Naive thymus-derived CD4-positive, alpha-beta T cell (primary cell): Measurements from ENCODE around the gene DENND4B. TPM values are rescaled to one million over a fixed set of nuclear protein-coding genes. Genes with fewer than 3 reads are reported as not detected.
A peak's percentile ranks its signal among the peaks of the same experiment; 100 is the strongest.

Experiments
- ATAC-seq: fragments of 150-1000 bp; cut with Tn5 transposase; 2 replicates; pipeline ENCODE4 v1.10.0; 2021; ENCODE audit warnings: mild to moderate bottlenecking, moderate library complexity
- CTCF ChIA-PET: fragments of 350-600 bp; sonication (Branson Sonifier 250); formaldehyde crosslinking; loops from one replicate; lab custom pipeline; 2021; ENCODE audit warnings: antibody characterized with exemption; lab: Charles Lee
- POLR2A ChIA-PET: fragments of 350-600 bp; sonication (Branson Sonifier 250); formaldehyde crosslinking; loops from one replicate; lab custom pipeline; 2021; ENCODE audit warnings: antibody characterized with exemption, inconsistent platforms; lab: Charles Lee
- DNase-seq, 9 donors: peaks; one replicate each; pipeline versions ENCODE4 v3.0.0 to v3.0.0-alpha.2; 2020 to 2022; ENCODE audit warnings: mixed read lengths in 1 of 9
- H3K27ac ChIP-seq: one replicate; pipeline ENCODE4 v1.7.0; 2013; ENCODE audit warnings: mild to moderate bottlenecking, low read depth, low read length, moderate library complexity
- H3K27me3 ChIP-seq, 2 donors: one replicate each; pipeline ENCODE4 v1.7.0; 2013; ENCODE audit warnings: low read length in 2 of 2, mild to moderate bottlenecking in 2 of 2, moderate library complexity in 2 of 2; ENCODE audit not compliant: control insufficient read depth in 2 of 2, insufficient read depth in 2 of 2
- H3K36me3 ChIP-seq, 3 experiments: 1 replicate in 2 of 3; 2 replicates in 1 of 3; pipeline ENCODE4 v1.7.0; 2013; ENCODE audit warnings: low read length in 3 of 3, mild to moderate bottlenecking in 3 of 3, moderate library complexity in 1 of 3; ENCODE audit not compliant: insufficient read depth in 3 of 3, control insufficient read depth in 2 of 3
- H3K4me1 ChIP-seq, 2 donors: one replicate each; pipeline ENCODE4 v1.7.0; 2013; ENCODE audit warnings: low read length in 2 of 2, mild to moderate bottlenecking in 2 of 2, moderate library complexity in 1 of 2; ENCODE audit not compliant: control insufficient read depth in 2 of 2, insufficient read depth in 2 of 2
- H3K4me3 ChIP-seq: 2 replicates; pipeline ENCODE4 v1.7.0; 2013; ENCODE audit warnings: mild to moderate bottlenecking, low read length
- H3K9me3 ChIP-seq, 3 experiments: 1 replicate in 2 of 3; 2 replicates in 1 of 3; pipeline ENCODE4 v1.7.0; 2013; ENCODE audit warnings: low read length in 3 of 3; ENCODE audit not compliant: control insufficient read depth in 2 of 3
- H3K27ac Mint-ChIP-seq, 9 donors: one replicate each; pipeline ENCODE4 v1.8.0; 2020 to 2022; ENCODE audit warnings: mixed read lengths in 9 of 9, mild to moderate bottlenecking in 8 of 9, moderate library complexity in 5 of 9, inconsistent platforms in 2 of 9
- H3K27me3 Mint-ChIP-seq, 5 donors: one replicate each; pipeline ENCODE4 v1.8.0; 2021 to 2022; ENCODE audit warnings: mixed read lengths in 5 of 5, mild to moderate bottlenecking in 1 of 5
- H3K36me3 Mint-ChIP-seq, 5 donors: one replicate each; pipeline ENCODE4 v1.8.0; 2020 to 2022; ENCODE audit warnings: mixed read lengths in 5 of 5, mild to moderate bottlenecking in 3 of 5, inconsistent platforms in 1 of 5
- H3K4me1 Mint-ChIP-seq, 7 donors: one replicate each; pipeline ENCODE4 v1.8.0; 2020 to 2022; ENCODE audit warnings: mixed read lengths in 7 of 7, mild to moderate bottlenecking in 3 of 7, inconsistent platforms in 1 of 7
- H3K4me3 Mint-ChIP-seq, 10 donors: one replicate each; pipeline ENCODE4 v1.8.0; 2020 to 2022; ENCODE audit warnings: mild to moderate bottlenecking in 10 of 10, mixed read lengths in 10 of 10, moderate library complexity in 6 of 10, inconsistent platforms in 2 of 10
- H3K9me3 Mint-ChIP-seq, 11 donors: one replicate each; pipeline ENCODE4 v1.8.0; 2020 to 2022; ENCODE audit warnings: mixed read lengths in 11 of 11, mild to moderate bottlenecking in 4 of 11, inconsistent platforms in 1 of 11, moderate library complexity in 1 of 11
- intact Hi-C, 2 donors: fragments of 100-400 bp; cut with micrococcal nuclease; formaldehyde crosslinking; loops; one replicate each; pipeline ENCODE4 v1.15.1; 2023
- polyA plus RNA-seq, 2 donors: library from polyadenylated mRNA; unstranded; fragments of 300-500 nt; fragmentation: Illumina TruSeq; gene quantifications; one replicate each; pipeline ENCODE4 v1.2.3, GENCODE V29; 2021
- total RNA-seq, 6 experiments: library from RNA in 5 of 6; stranded (reverse) in 5 of 6; gene quantifications; 1 replicate in 5 of 6; 2 replicates in 1 of 6; pipeline ENCODE4 v1.2.3 and lab custom pipeline; 2021 to 2026

Gene DENND4B
- total and polyA plus RNA-seq, 7 experiments from 2014 or later, result 12.5 to 223 (median 170) TPM

GRCh38 chr1:153944005-153944826, 2.3 kb downstream of the DENND4B start:
- ChIA-PET POLR2A (interaction anchor here (0.6 to 7.3 kb wide), 21 partner anchors 9 to 1961 kb away, joined by 3 to 159 read pairs (median 6); partner anchors contain the start of genes CREB3L4, CRTC2, GATAD2B and JTB), CTCF (interaction anchor here (0.9 to 3.6 kb wide), 7 partner anchors 12 to 45 kb away, joined by 3 to 36 read pairs (median 5); partner anchors contain the start of genes CREB3L4, CRTC2, JTB and RAB13)
- H3K27me3 Mint-ChIP-seq, result no peaks in the 10 kb centered on the region
- H3K27me3 ChIP-seq, result no peaks in the 10 kb centered on the region
- peaks cover 7 to 38% (median 10%) of the 10 kb centered on the region in 5 donors for H3K36me3 Mint-ChIP-seq
- H3K4me3 Mint-ChIP-seq, result peak overlapping the region; percentile 93 to 99 (median 96)
- no peaks in the 10 kb centered on the region for H3K9me3 ChIP-seq
- H3K4me1 Mint-ChIP-seq, result peaks cover 20 to 52% (median 41%) of the 10 kb centered on the region in 7 donors
- intact Hi-C loops, result no loop called here
- peaks cover 0 to 6% (median 0%) of the 10 kb centered on the region in 11 donors for H3K9me3 Mint-ChIP-seq
- ATAC-seq (no peak), DNase-seq (peak in 1 of 9 donors; percentile 35)
- H3K27ac Mint-ChIP-seq, result peak overlapping the region; percentile 90 to 98 (median 96)
- peak overlapping the region; percentile 94 for H3K4me3 ChIP-seq
- peaks cover 23 to 25% of the 10 kb centered on the region in 2 donors for H3K4me1 ChIP-seq
- peaks cover 6 to 69% (median 19%) of the 10 kb centered on the region in 3 experiments for H3K36me3 ChIP-seq
- H3K27ac ChIP-seq, result peak overlapping the region; percentile 89

GRCh38 chr1:153942766-153943549, 3.6 kb downstream of the DENND4B start:
- Histone ChIP-seq H3K27me3 (no peaks in the 10 kb centered on the region), H3K36me3 (peaks cover 7 to 63% (median 9%) of the 10 kb centered on the region in 3 experiments), H3K4me1 (peaks cover 23 to 25% of the 10 kb centered on the region in 2 donors), H3K9me3 (no peaks in the 10 kb centered on the region), H3K4me3 (no peak overlapping the region), H3K27ac (peak overlapping the region; percentile 42)
- ChIA-PET POLR2A (interaction anchor here (0.6 to 7.3 kb wide), 9 partner anchors 10 to 51 kb away, joined by 3 to 159 read pairs (median 6); partner anchors contain the start of genes CREB3L4, CRTC2, GATAD2B and RPS27), CTCF (interaction anchor here (2.4 kb wide), 1 partner anchor 44 kb away, joined by 13 read pairs; the partner anchor contains the start of gene RAB13)
- ATAC-seq (no peak), DNase-seq (no peak)
- intact Hi-C loops, result no loop called here
- Mint-ChIP-seq H3K36me3 (peaks cover 8 to 37% (median 10%) of the 10 kb centered on the region in 5 donors), H3K4me1 (peaks cover 20 to 52% (median 41%) of the 10 kb centered on the region in 7 donors), H3K4me3 (peak overlapping the region in 8 of 10 donors; percentile 14 to 93 (median 25)), H3K9me3 (peaks cover 0 to 6% (median 0%) of the 10 kb centered on the region in 11 donors), H3K27me3 (no peaks in the 10 kb centered on the region), H3K27ac (peak overlapping the region in 8 of 9 donors; percentile 43 to 97 (median 77))

DNA sequence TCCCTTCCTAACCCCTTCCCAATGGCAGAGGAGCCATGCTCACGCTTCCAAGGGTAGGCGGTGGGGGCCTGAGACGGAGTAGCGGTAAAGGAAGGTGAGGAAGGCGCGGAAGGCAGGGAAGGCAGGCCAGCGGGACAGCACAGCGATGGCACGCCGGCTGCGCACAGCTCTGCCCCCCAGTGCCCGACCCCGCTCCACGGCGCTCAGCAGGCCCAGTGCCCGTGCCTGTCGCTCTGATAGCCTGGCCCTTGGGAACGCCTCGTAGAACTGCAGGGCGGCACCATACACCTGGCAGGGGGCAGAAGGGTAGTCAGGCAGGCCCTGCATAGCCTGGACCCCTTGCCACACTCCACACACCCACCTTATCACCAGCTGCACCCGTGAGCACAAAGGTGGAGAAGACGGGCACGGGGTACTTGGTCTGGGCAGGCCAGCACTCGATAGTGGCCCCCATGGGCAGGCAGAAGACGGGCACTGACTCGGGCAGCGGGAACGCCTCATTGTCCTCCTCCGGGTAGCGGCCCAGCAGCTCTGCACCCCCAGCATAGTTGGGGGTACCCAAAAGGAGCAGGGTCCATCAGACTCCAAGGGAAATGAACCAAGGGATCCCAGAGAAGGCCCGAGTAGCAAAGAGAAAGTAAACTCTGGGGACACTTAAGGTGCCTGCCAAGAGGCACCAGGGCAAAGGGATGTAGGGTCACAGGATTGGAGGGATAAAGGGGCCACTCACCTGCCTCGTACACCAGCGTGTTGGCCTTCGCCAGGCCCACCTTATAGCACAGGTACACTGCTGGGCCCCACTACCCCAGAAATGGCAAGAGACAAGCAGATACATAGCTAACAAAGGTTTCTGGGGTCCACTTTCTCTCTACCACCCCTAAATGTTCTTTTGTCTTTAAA, 4.4 kb downstream of the DENND4B start:
- H3K27me3 Mint-ChIP-seq, result no peaks in the 10 kb centered on the region
- ChIA-PET POLR2A (interaction anchor here (0.7 to 7.3 kb wide), 4 partner anchors 16 to 48 kb away, joined by 3 to 159 read pairs (median 4); partner anchors contain the start of genes CRTC2, GATAD2B and SLC39A1), CTCF (no interaction called here)
- Histone ChIP-seq H3K4me1 (peaks cover 23 to 25% of the 10 kb centered on the region in 2 donors), H3K27me3 (no peaks in the 10 kb centered on the region), H3K9me3 (no peaks in the 10 kb centered on the region), H3K36me3 (peaks cover 16 to 65% (median 16%) of the 10 kb centered on the region in 3 experiments), H3K27ac (peak overlapping the region; percentile 42), H3K4me3 (no peak overlapping the region)
- no peak for ATAC-seq
- H3K36me3 Mint-ChIP-seq, result peaks cover 8 to 44% (median 11%) of the 10 kb centered on the region in 5 donors
- peak overlapping the region in 2 of 10 donors; percentile 57 to 58 for H3K4me3 Mint-ChIP-seq
- intact Hi-C loops, result no loop called here
- peaks cover 20 to 52% (median 42%) of the 10 kb centered on the region in 7 donors for H3K4me1 Mint-ChIP-seq
- peaks cover 0 to 6% (median 0%) of the 10 kb centered on the region in 11 donors for H3K9me3 Mint-ChIP-seq
- DNase-seq, result no peak
- H3K27ac Mint-ChIP-seq, result peak overlapping the region in 4 of 9 donors; percentile 56 to 82 (median 72)

DNA sequence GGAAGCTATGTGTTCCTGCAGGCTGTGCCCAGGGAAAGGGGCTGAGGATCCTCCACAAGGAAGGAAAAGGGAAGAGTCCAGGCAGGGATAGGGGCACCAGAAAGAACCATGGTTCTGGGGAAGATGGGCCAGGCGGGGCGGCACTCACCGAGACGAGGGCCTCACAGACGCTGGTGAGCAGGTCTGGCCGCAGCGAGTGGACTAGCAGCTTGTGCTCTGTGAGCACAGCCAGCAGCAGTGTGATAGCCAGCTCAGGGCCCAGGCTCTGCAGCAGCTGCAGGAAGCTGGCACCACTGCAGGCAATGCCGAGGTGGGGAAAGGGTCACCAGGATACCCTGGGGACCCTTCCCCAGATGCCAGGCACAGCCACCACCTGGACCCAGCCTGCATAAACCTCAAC, 5.8 kb downstream of the DENND4B start:
- CTCF ChIA-PET, result interaction anchor here (0.6 to 1.6 kb wide), 3 partner anchors 23 to 208 kb away, joined by 3 to 7 read pairs (median 3); partner anchors contain the start of genes RAB13 and SLC39A1
- POLR2A ChIA-PET, result interaction anchor here (0.6 to 7.3 kb wide), 4 partner anchors 18 to 40 kb away, joined by 3 to 159 read pairs (median 4); partner anchors contain the start of genes CRTC2, GATAD2B and SLC39A1
- peaks cover 20 to 52% (median 42%) of the 10 kb centered on the region in 7 donors for H3K4me1 Mint-ChIP-seq

GRCh38 chr1:153939476-153939875, 7.0 kb downstream of the DENND4B start:
- Histone ChIP-seq H3K27me3 (no peaks in the 10 kb centered on the region), H3K27ac (no peak overlapping the region), H3K9me3 (no peaks in the 10 kb centered on the region), H3K4me3 (no peak overlapping the region), H3K36me3 (peaks cover 20 to 86% (median 37%) of the 10 kb centered on the region in 3 experiments), H3K4me1 (peaks cover 20% of the 10 kb centered on the region in 2 donors)
- intact Hi-C loops, result no loop called here
- H3K4me3 Mint-ChIP-seq, result no peak overlapping the region
- ATAC-seq (no peak), DNase-seq (no peak)
- peaks cover 9 to 58% (median 24%) of the 10 kb centered on the region in 5 donors for H3K36me3 Mint-ChIP-seq
- H3K27ac Mint-ChIP-seq, result peak overlapping the region in 4 of 9 donors; percentile 10 to 56 (median 34)
- no peaks in the 10 kb centered on the region for H3K27me3 Mint-ChIP-seq
- ChIA-PET CTCF (interaction anchor here (0.9 to 1.6 kb wide), 2 partner anchors 28 to 47 kb away, joined by 3 to 7 read pairs; partner anchors contain the start of genes CREB3L4 and RAB13), POLR2A (interaction anchor here (0.8 to 1.2 kb wide), 4 partner anchors 14 to 51 kb away, joined by 3 to 6 read pairs (median 4); partner anchors contain the start of gene RPS27)
- H3K9me3 Mint-ChIP-seq, result peaks cover 0 to 2% (median 0%) of the 10 kb centered on the region in 11 donors
- peaks cover 15 to 44% (median 34%) of the 10 kb centered on the region in 7 donors for H3K4me1 Mint-ChIP-seq

More for the DNA sequence above, 5.8 kb downstream of the DENND4B start:
- no peak for DNase-seq
- Mint-ChIP-seq H3K27ac (peak overlapping the region in 6 of 9 donors; percentile 8 to 77 (median 53)), H3K36me3 (peaks cover 9 to 55% (median 18%) of the 10 kb centered on the region in 5 donors), H3K4me3 (peak overlapping the region in 1 of 10 donors; percentile 12), H3K27me3 (no peaks in the 10 kb centered on the region), H3K9me3 (peaks cover 0 to 6% (median 0%) of the 10 kb centered on the region in 11 donors)
- H3K36me3 ChIP-seq, result peaks cover 20 to 75% (median 29%) of the 10 kb centered on the region in 3 experiments
- no peaks in the 10 kb centered on the region for H3K27me3 ChIP-seq
- no peak for ATAC-seq
- no peak overlapping the region for H3K27ac ChIP-seq
- H3K9me3 ChIP-seq, result no peaks in the 10 kb centered on the region
- no peak overlapping the region for H3K4me3 ChIP-seq
- H3K4me1 ChIP-seq, result peaks cover 22 to 23% of the 10 kb centered on the region in 2 donors
- intact Hi-C loops, result no loop called here
